DOHH2 (cell line): ENCODE measurements around the gene CD320.

Source experiments
- H3F3A ChIP-seq: fragments of 200-600 bp; sonication (generic), shearing (Covaris generic); 2 replicates; pipeline ENCODE4 v1.6.0; 2016; ENCODE audit warnings: antibody characterized with exemption, mild to moderate bottlenecking; ENCODE audit not compliant: control insufficient read depth, insufficient read depth
- H3K27ac ChIP-seq: fragments of 200-600 bp; sonication (generic); 2 replicates; pipeline ENCODE4 v1.5.1; 2014; ENCODE audit warnings: low read depth, mild to moderate bottlenecking, low read length, moderate library complexity
- H3K27me3 ChIP-seq: fragments of 200-600 bp; sonication (generic); 2 replicates; pipeline ENCODE4 v1.6.1; 2014; ENCODE audit warnings: mild to moderate bottlenecking, low read length, mixed read lengths; ENCODE audit not compliant: control insufficient read depth
- H3K36me3 ChIP-seq: fragments of 200-600 bp; sonication (generic); 2 replicates; pipeline ENCODE4 v1.6.1; 2014; ENCODE audit warnings: mild to moderate bottlenecking, low read length, moderate library complexity, mixed read lengths; ENCODE audit not compliant: control insufficient read depth
- H3K4me1 ChIP-seq: fragments of 200-600 bp; sonication (generic); 2 replicates; pipeline ENCODE4 v1.6.1; 2014; ENCODE audit warnings: mild to moderate bottlenecking, low read length, mixed read lengths; ENCODE audit not compliant: control insufficient read depth
- H3K4me2 ChIP-seq: fragments of 200-600 bp; sonication (generic); 2 replicates; pipeline ENCODE4 v1.6.0; 2014; ENCODE audit warnings: mild to moderate bottlenecking, low read length, moderate library complexity
- H3K4me3 ChIP-seq: fragments of 200-600 bp; sonication (generic); 2 replicates; pipeline ENCODE4 v1.5.1; 2014; ENCODE audit warnings: mild to moderate bottlenecking, low read length, mixed read lengths
- H3K79me2 ChIP-seq: fragments of 200-600 bp; sonication (generic); 2 replicates; pipeline ENCODE4 v1.6.1; 2014; ENCODE audit warnings: mild to moderate bottlenecking, low read length, mixed read lengths; ENCODE audit not compliant: control insufficient read depth
- H3K9me2 ChIP-seq: fragments of 200-600 bp; sonication (generic); replicated peaks from 2 replicates; pipeline ENCODE4 v1.6.1; 2014; ENCODE audit warnings: mild to moderate bottlenecking, low read length, mixed read lengths; ENCODE audit not compliant: control insufficient read depth
- H3K9me3 ChIP-seq: fragments of 200-600 bp; sonication (generic); 2 replicates; pipeline ENCODE4 v1.6.1; 2014; ENCODE audit warnings: antibody characterized with exemption, low read length, mixed read lengths; ENCODE audit not compliant: control insufficient read depth, insufficient read depth
- H4K20me1 ChIP-seq: fragments of 200-600 bp; sonication (generic); 2 replicates; pipeline ENCODE4 v1.6.0; 2014; ENCODE audit warnings: low read depth, mild to moderate bottlenecking, antibody characterized with exemption, low read length, moderate library complexity; ENCODE audit not compliant: control insufficient read depth, insufficient read depth
- EZH2phosphoT487 ChIP-seq: fragments of 200-600 bp; sonication (generic); IDR thresholded peaks from 2 replicates; pipeline ENCODE4 v1.6.1; 2017; ENCODE audit warnings: borderline replicate concordance, mild to moderate bottlenecking, antibody characterized with exemption, low read length, moderate library complexity, mixed read lengths
- TF ChIP-seq, protein P1 (sequence below): fragments of 200-600 bp; sonication (generic); IDR thresholded peaks from one replicate; pipeline ENCODE4 v1.5.1; 2014; ENCODE audit warnings: antibody characterized with exemption, mild to moderate bottlenecking, low read depth, low read length; ENCODE audit not compliant: poor library complexity, severe bottlenecking

The CD320 gene

GRCh38 chr19:8254286-8255001 is 53.7 kb downstream of the CD320 start:
- Histone ChIP-seq H3K9me3 (no peaks in the 10 kb centered on the region), H3K9me2 (no peaks in the 10 kb centered on the region), H3K4me3 (no peak overlapping the region), H3K27me3 (no peaks in the 10 kb centered on the region), H3K27ac (no peak overlapping the region), H3F3A (no peaks in the 10 kb centered on the region), H3K36me3 (no peaks in the 10 kb centered on the region), H3K79me2 (no peaks in the 10 kb centered on the region), H3K4me2 (no peak overlapping the region), H4K20me1 (no peaks in the 10 kb centered on the region), H3K4me1 (no peaks in the 10 kb centered on the region)
- TF ChIP-seq, protein P1, sequence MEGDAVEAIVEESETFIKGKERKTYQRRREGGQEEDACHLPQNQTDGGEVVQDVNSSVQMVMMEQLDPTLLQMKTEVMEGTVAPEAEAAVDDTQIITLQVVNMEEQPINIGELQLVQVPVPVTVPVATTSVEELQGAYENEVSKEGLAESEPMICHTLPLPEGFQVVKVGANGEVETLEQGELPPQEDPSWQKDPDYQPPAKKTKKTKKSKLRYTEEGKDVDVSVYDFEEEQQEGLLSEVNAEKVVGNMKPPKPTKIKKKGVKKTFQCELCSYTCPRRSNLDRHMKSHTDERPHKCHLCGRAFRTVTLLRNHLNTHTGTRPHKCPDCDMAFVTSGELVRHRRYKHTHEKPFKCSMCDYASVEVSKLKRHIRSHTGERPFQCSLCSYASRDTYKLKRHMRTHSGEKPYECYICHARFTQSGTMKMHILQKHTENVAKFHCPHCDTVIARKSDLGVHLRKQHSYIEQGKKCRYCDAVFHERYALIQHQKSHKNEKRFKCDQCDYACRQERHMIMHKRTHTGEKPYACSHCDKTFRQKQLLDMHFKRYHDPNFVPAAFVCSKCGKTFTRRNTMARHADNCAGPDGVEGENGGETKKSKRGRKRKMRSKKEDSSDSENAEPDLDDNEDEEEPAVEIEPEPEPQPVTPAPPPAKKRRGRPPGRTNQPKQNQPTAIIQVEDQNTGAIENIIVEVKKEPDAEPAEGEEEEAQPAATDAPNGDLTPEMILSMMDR = no peak
- no peak for TF ChIP-seq EZH2phosphoT487

DNA sequence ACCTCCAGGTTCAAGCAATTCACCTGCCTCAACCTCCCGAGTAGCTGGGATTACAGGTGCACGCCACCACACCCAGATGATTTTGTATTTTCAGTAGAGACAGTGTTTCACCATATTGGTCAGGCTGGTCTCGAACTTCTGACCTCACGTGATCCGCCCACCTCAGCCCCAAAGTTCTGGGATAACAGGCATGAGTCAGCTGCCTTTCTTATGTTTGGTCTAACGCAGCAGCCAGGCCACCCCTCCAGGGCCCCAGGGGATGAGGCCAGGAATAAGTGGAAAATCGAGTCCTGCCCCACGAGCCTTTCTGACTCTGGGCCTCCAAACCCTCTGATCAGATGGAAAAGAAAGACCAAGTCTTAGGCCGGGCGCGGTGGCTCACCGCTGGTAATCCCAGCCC is 54.5 kb downstream of the CD320 start:
- Histone ChIP-seq H3F3A (no peaks in the 10 kb centered on the region), H3K4me3 (no peak overlapping the region), H3K4me1 (no peaks in the 10 kb centered on the region), H3K4me2 (no peak overlapping the region), H3K27me3 (no peaks in the 10 kb centered on the region), H4K20me1 (no peaks in the 10 kb centered on the region), H3K27ac (no peak overlapping the region), H3K9me2 (no peaks in the 10 kb centered on the region), H3K79me2 (no peaks in the 10 kb centered on the region), H3K9me3 (no peaks in the 10 kb centered on the region), H3K36me3 (no peaks in the 10 kb centered on the region)
- no peak for TF ChIP-seq EZH2phosphoT487
- TF ChIP-seq, protein P1 = no peak

DNA sequence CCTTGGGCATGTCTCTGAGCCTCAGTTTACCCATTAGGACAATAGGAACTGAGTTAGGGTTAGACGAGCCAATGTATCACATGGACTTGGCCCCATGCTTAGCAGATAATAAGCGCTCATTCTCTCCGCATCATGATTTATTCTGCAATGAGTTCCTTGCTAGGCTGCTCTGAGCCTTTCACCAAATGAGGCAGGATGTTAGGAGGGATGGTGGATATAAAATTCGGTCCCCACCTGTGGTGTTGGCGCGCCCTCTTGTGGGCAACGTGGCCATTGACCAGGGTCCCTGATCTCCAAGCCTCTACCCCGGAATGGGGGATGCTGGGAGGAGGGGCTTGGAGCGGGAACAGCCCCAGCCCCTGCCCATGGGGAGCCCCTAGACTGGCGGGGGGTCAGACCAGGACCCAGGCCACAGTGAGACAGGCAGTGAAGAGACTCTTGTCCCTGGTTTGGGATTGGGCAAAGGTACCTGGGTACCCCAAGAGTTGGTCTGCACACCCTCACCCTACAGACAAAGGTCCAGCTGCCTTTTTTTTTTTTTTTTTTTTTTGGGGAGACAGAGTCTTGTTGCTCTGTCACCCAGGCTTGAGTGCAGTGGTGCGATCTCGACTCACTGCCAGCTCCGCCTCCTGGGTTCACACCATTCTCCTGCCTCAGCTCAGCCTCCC is 55.1 kb downstream of the CD320 start:
- Histone ChIP-seq H3K4me3 (no peak overlapping the region), H3K27ac (no peak overlapping the region), H3K27me3 (no peaks in the 10 kb centered on the region), H3K79me2 (no peaks in the 10 kb centered on the region), H3K9me2 (no peaks in the 10 kb centered on the region), H3K9me3 (no peaks in the 10 kb centered on the region), H3K4me1 (no peaks in the 10 kb centered on the region), H4K20me1 (no peaks in the 10 kb centered on the region), H3F3A (no peaks in the 10 kb centered on the region), H3K36me3 (no peaks in the 10 kb centered on the region), H3K4me2 (no peak overlapping the region)
- TF ChIP-seq EZH2phosphoT487 = no peak
- TF ChIP-seq, protein P1 = peak; percentile 96
